IMR-90 (cell line): ENCODE measurements around the gene NAGPA. TPM values are rescaled to one million over a fixed set of nuclear protein-coding genes. Genes with fewer than 3 reads are reported as not detected.
A peak's percentile ranks its signal among the peaks of the same experiment; 100 is the strongest.

Experiments
- ATAC-seq: fragments of 200-7000 bp; cut with Tn5 transposase; 2 replicates; pipeline ENCODE4 v1.9.1; 2020; ENCODE audit warnings: low read depth, mild to moderate bottlenecking, moderate library complexity
- BruUV-seq: library from RNA; stranded (reverse); fragments of 400-500 nt; replicated peaks from 2 replicates; lab custom pipeline; 2021; lab: Mats Ljungman, UMichigan
- CTCF ChIA-PET: fragments of 300-600 bp; formaldehyde crosslinking; extraction: SDS; loops from one replicate; lab custom pipeline; 2021; ENCODE audit warnings: antibody characterized with exemption; lab: Yijun Ruan, JAX
- POLR2A ChIA-PET: fragments of 300-600 bp; sonication (Branson Sonifier 250); formaldehyde crosslinking; loops from one replicate; lab custom pipeline; 2022; ENCODE audit warnings: antibody characterized with exemption; ENCODE audit not compliant: unreplicated experiment; lab: Charles Lee
- DNase-seq: peaks from one replicate; pipeline ENCODE4 v3.0.0; 2013
- H2AFZ ChIP-seq: replicated peaks from 2 replicates; pipeline ENCODE3; 2013; ENCODE audit warnings: low read length, mild to moderate bottlenecking; ENCODE audit not compliant: poor library complexity
- H2AK5ac ChIP-seq: 2 replicates; pipeline ENCODE4 v1.6.1; 2013; ENCODE audit warnings: low read depth, low read length, inconsistent platforms
- H2AK9ac ChIP-seq: replicated peaks from 2 replicates; pipeline ENCODE3; 2013; ENCODE audit warnings: mild to moderate bottlenecking, low read depth, low read length, moderate library complexity; ENCODE audit not compliant: poor library complexity
- H2BK120ac ChIP-seq: 2 replicates; pipeline ENCODE4 v1.6.1; 2013; ENCODE audit warnings: low read depth, low read length, inconsistent platforms
- H2BK15ac ChIP-seq: 3 replicates; pipeline ENCODE4 v1.6.1; 2013; ENCODE audit warnings: low read depth, low read length, inconsistent platforms
- H2BK20ac ChIP-seq: 2 replicates; pipeline ENCODE4 v1.6.1; 2013; ENCODE audit warnings: low read depth, mild to moderate bottlenecking, inconsistent platforms, low read length, moderate library complexity
- H2BK5ac ChIP-seq: 2 replicates; pipeline ENCODE4 v1.6.1; 2013; ENCODE audit warnings: mild to moderate bottlenecking, low read depth, low read length, inconsistent platforms; ENCODE audit not compliant: poor library complexity, severe bottlenecking
- H3K14ac ChIP-seq: replicated peaks from 2 replicates; pipeline ENCODE4 v1.6.1; 2013; ENCODE audit warnings: low read depth, low read length, inconsistent platforms
- H3K18ac ChIP-seq: 2 replicates; pipeline ENCODE4 v1.6.1; 2013; ENCODE audit warnings: low read depth, low read length, control low read depth
- H3K23ac ChIP-seq: 2 replicates; pipeline ENCODE4 v1.6.1; 2013; ENCODE audit warnings: low read depth, low read length, inconsistent platforms
- H3K27ac ChIP-seq: 2 replicates; pipeline ENCODE4 v1.5.1; 2013; ENCODE audit warnings: mild to moderate bottlenecking, control low read depth, low read length; ENCODE audit not compliant: insufficient read depth
- H3K27me3 ChIP-seq: 2 replicates; pipeline ENCODE4 v1.6.1; 2013; ENCODE audit warnings: low read length; ENCODE audit not compliant: control insufficient read depth, insufficient read depth
- H3K36me3 ChIP-seq: 2 replicates; pipeline ENCODE4 v1.6.1; 2013; ENCODE audit warnings: low read length, mixed read lengths; ENCODE audit not compliant: control insufficient read depth, insufficient read depth
- H3K4ac ChIP-seq: 2 replicates; pipeline ENCODE4 v1.6.1; 2013; ENCODE audit warnings: low read depth, low read length, inconsistent platforms
- H3K4me1 ChIP-seq: 2 replicates; pipeline ENCODE4 v1.6.1; 2013; ENCODE audit warnings: low read length, mixed read lengths; ENCODE audit not compliant: control insufficient read depth, insufficient read depth
- H3K4me2 ChIP-seq: 2 replicates; pipeline ENCODE4 v1.6.1; 2013; ENCODE audit warnings: low read depth, mild to moderate bottlenecking, control low read depth, low read length, moderate library complexity
- H3K4me3 ChIP-seq: 2 replicates; pipeline ENCODE4 v1.5.1; 2013; ENCODE audit warnings: low read depth, mild to moderate bottlenecking, control low read depth, low read length, moderate library complexity; ENCODE audit not compliant: insufficient read depth
- H3K56ac ChIP-seq: 2 replicates; pipeline ENCODE4 v1.6.1; 2013; ENCODE audit warnings: low read length, inconsistent platforms; ENCODE audit not compliant: insufficient read depth; ENCODE audit errors: extremely low read depth
- H3K79me1 ChIP-seq, 2 experiments: 2 replicates each; pipeline ENCODE4 v1.6.1; 2013; ENCODE audit warnings: low read length in 2 of 2, inconsistent platforms in 1 of 2, low read depth in 1 of 2
- H3K9ac ChIP-seq: 2 replicates; pipeline ENCODE4 v1.6.1; 2013; ENCODE audit warnings: low read depth, low read length, control low read depth
- H3K9me1 ChIP-seq: 2 replicates; pipeline ENCODE4 v1.6.1; 2013; ENCODE audit warnings: low read length, inconsistent platforms; ENCODE audit not compliant: insufficient read depth
- H3K9me3 ChIP-seq: 2 replicates; pipeline ENCODE4 v1.6.1; 2013; ENCODE audit warnings: low read length; ENCODE audit not compliant: control insufficient read depth, insufficient read depth
- H4K20me1 ChIP-seq: 2 replicates; pipeline ENCODE4 v1.6.1; 2013; ENCODE audit warnings: low read length, inconsistent platforms; ENCODE audit not compliant: insufficient read depth
- H4K5ac ChIP-seq: 2 replicates; pipeline ENCODE4 v1.6.1; 2013; ENCODE audit warnings: mild to moderate bottlenecking, low read depth, low read length, control low read depth
- H4K8ac ChIP-seq, 2 experiments: 2 replicates each; pipeline ENCODE4 v1.6.1; 2013; ENCODE audit warnings: low read depth in 2 of 2, low read length in 2 of 2, control low read depth in 1 of 2, inconsistent platforms in 1 of 2
- H4K91ac ChIP-seq: 2 replicates; pipeline ENCODE4 v1.6.1; 2013; ENCODE audit warnings: low read depth, low read length, inconsistent platforms; ENCODE audit not compliant: insufficient read depth
- BHLHE40 ChIP-seq: fragments of 150-350 bp; IDR thresholded peaks from 2 replicates; pipeline ENCODE4 v1.6.1; 2016; ENCODE audit warnings: mild to moderate bottlenecking, low read depth, low read length
- CEBPB ChIP-seq: IDR thresholded peaks from 2 replicates; pipeline ENCODE4 v1.6.1; 2012; ENCODE audit warnings: low read depth, low read length, improper control_type of control experiment
- CHD1 ChIP-seq: IDR thresholded peaks from 2 replicates; pipeline ENCODE4 v1.6.1; 2012; ENCODE audit warnings: low read depth, low read length, improper control_type of control experiment
- CTCF ChIP-seq: conservative IDR thresholded peaks from 2 replicates; pipeline ENCODE4 v1.5.1; 2012; ENCODE audit warnings: mild to moderate bottlenecking, low read depth, low read length, improper control_type of control experiment
- ELK1 ChIP-seq: fragments of 150-350 bp; IDR thresholded peaks from 2 replicates; pipeline ENCODE4 v1.6.1; 2016; ENCODE audit warnings: low read depth, mild to moderate bottlenecking, low read length, moderate library complexity, borderline replicate concordance
- FOS ChIP-seq: fragments of 150-350 bp; IDR thresholded peaks from 2 replicates; pipeline ENCODE4 v1.6.1; 2016; ENCODE audit warnings: low read depth, low read length
- MAFK ChIP-seq: IDR thresholded peaks from 2 replicates; pipeline ENCODE4 v1.6.1; 2012; ENCODE audit warnings: low read depth, low read length, improper control_type of control experiment
- MAZ ChIP-seq: IDR thresholded peaks from 2 replicates; pipeline ENCODE4 v1.6.1; 2012; ENCODE audit warnings: low read depth, mild to moderate bottlenecking, low read length, improper control_type of control experiment, moderate library complexity, borderline replicate concordance
- MXI1 ChIP-seq: IDR thresholded peaks from 2 replicates; pipeline ENCODE4 v1.6.1; 2012; ENCODE audit warnings: low read depth, mild to moderate bottlenecking, low read length, moderate library complexity, borderline replicate concordance
- NFE2L2 ChIP-seq: fragments of 150-350 bp; IDR thresholded peaks from 2 replicates; pipeline ENCODE4 v1.6.1; 2016; ENCODE audit warnings: low read depth, mild to moderate bottlenecking, low read length
- POLR2A ChIP-seq: IDR thresholded peaks from 2 replicates; pipeline ENCODE4 v1.6.1; 2012; ENCODE audit warnings: mild to moderate bottlenecking, low read depth, low read length
- RAD21 ChIP-seq: IDR thresholded peaks from 2 replicates; pipeline ENCODE4 v1.6.1; 2012; ENCODE audit warnings: low read length, improper control_type of control experiment
- RCOR1 ChIP-seq: IDR thresholded peaks from 2 replicates; pipeline ENCODE4 v1.6.1; 2012; ENCODE audit warnings: mild to moderate bottlenecking, low read length, improper control_type of control experiment; ENCODE audit not compliant: insufficient replicate concordance
- RFX5 ChIP-seq: IDR thresholded peaks from 2 replicates; pipeline ENCODE4 v1.8.0; 2012; ENCODE audit warnings: low read depth, mild to moderate bottlenecking, low read length, moderate library complexity
- SMC3 ChIP-seq: fragments of 150-350 bp; IDR thresholded peaks from 2 replicates; pipeline ENCODE4 v1.6.1; 2016; ENCODE audit warnings: low read depth, mild to moderate bottlenecking, antibody characterized with exemption, low read length, moderate library complexity
- USF2 ChIP-seq: fragments of 150-350 bp; IDR thresholded peaks from 2 replicates; pipeline ENCODE4 v1.6.1; 2017; ENCODE audit warnings: mild to moderate bottlenecking, antibody characterized with exemption, low read length, low read depth
- WGBS, 2 experiments: methylation state at CpG; one replicate each; pipeline versions ENCODE4 v1.1.5 to v1.1.7; 2013; ENCODE audit warnings: missing lambda C conversion rate in 2 of 2; ENCODE audit not compliant: insufficient read length in 1 of 2; ENCODE audit errors: extremely low coverage in 2 of 2; 5-methylcytosine and 5-hydroxymethylcytosine counted together
- dilution Hi-C: fragments of 300-500 bp; cut with HindIII; formaldehyde crosslinking; loops from one replicate; pipeline ENCODE4 v1.14.3; 2018; ENCODE audit warnings: low sequenced_read_pairs; ENCODE audit not compliant: unreplicated experiment
- in situ Hi-C: fragments of 300-500 bp; cut with MboI; formaldehyde crosslinking; loops from 3 replicates; pipeline ENCODE4 v1.14.3; 2019; ENCODE audit warnings: low sequenced_read_pairs, inconsistent platforms, mixed read lengths
- intact Hi-C: fragments of 100-400 bp; cut with micrococcal nuclease; formaldehyde crosslinking; loops from 2 replicates; pipeline ENCODE4 v1.10.0; 2022
- polyA plus RNA-seq, 3 experiments: library from polyadenylated mRNA; depleted of rRNA; stranded (reverse); fragments of >200 nt; gene quantifications; 2 replicates each; pipeline ENCODE4 v1.2.3, GENCODE V29; 2012; ENCODE audit warnings: low replicate concordance in 1 of 3
- total RNA-seq: library from RNA; depleted of rRNA; stranded (reverse); fragments of >200 nt; gene quantifications from 2 replicates; pipeline ENCODE4 v1.2.3, GENCODE V29; 2012

Gene NAGPA
- total and polyA plus RNA-seq, 2 of the 4 experiments (the other 2 are of a cell fraction): 6.5 to 12.2 TPM

DNA sequence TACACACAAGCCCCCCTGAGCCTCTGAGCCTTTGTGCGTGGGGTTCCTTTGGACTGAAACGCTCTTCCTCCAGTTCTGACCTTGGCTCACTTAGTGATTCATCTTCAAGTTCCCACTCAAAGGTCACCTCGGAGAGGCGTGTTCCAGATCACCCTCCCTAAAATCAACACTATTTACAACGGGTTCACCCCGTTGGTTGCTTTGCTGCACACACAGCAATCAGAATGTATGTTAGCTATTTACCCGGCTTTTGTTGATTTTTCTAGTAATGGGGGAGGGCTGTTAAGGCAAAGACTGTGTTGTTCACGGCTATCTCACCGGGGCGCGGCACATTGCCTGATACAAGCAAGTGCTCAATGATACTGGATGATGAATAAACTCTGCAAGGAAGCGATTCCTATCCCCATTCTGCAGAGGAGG is 977 bp downstream of the NAGPA start:
- POLR2A ChIA-PET: no interaction called here
- Histone ChIP-seq H3K36me3 (0 out of 2 replicates have a peak, but pooled peaks cover 1% of the 10 kb centered on the region), H4K20me1 (no peaks in the 10 kb centered on the region), H4K5ac (peak overlapping the region; percentile 59), H4K91ac (no peak overlapping the region), H3K27ac (no peak overlapping the region), H3K9me3 (no peaks in the 10 kb centered on the region), H2BK15ac (no peak overlapping the region), H3K4ac (no peak overlapping the region; the same call in 1 of the 2 replicates), H3K14ac (no peak overlapping the region), H3K9me1 (peaks cover 8% of the 10 kb centered on the region), H2AFZ (peak overlapping the region; percentile 99), H2AK5ac (no peak overlapping the region), H4K8ac (peak overlapping the region; percentile 85 to 90; a peak in 3 of 4 replicates), H3K56ac (no peak overlapping the region), H3K27me3 (no peaks in the 10 kb centered on the region), H3K4me2 (peak overlapping the region; percentile 98), H3K23ac (peak overlapping the region; percentile 13; the same call in 1 of the 2 replicates), H3K79me1 (peaks cover 3 to 13% of the 10 kb centered on the region in 2 experiments; a peak in 2 of 4 replicates), H3K4me3 (peak overlapping the region; percentile 86), H3K18ac (no peak overlapping the region), H3K9ac (peak overlapping the region; percentile 62), H3K4me1 (peaks cover 3% of the 10 kb centered on the region; the same call in 1 of the 2 replicates), H2BK120ac (no peak overlapping the region), H2BK5ac (no peak overlapping the region), H2BK20ac (no peak overlapping the region), H2AK9ac (peak overlapping the region; percentile 44)
- in situ Hi-C loops: no loop called here
- dilution Hi-C loops: no loop called here
- no TSS peak for BruUV-seq
- no peak for ATAC-seq
- TF ChIP-seq CTCF: no peak
- no peak for TF ChIP-seq RFX5
- TF ChIP-seq BHLHE40: no peak
- TF ChIP-seq ELK1: no peak
- no peak for TF ChIP-seq POLR2A
- no peak for TF ChIP-seq SMC3
- TF ChIP-seq NFE2L2: no peak
- TF ChIP-seq MAZ: no peak
- TF ChIP-seq RCOR1: no peak
- TF ChIP-seq CHD1: no peak
- no peak for TF ChIP-seq MAFK
- no peak for TF ChIP-seq MXI1
- TF ChIP-seq USF2: no peak
- TF ChIP-seq CEBPB: no peak
- TF ChIP-seq FOS: no peak
- TF ChIP-seq RAD21: no peak
- intact Hi-C loops: loop anchor here (5.0 kb wide), 1 partner anchor 185 kb away; the partner anchor contains the start of genes GLYR1 and UBN1
- CTCF ChIA-PET: no interaction called here
- WGBS, 2 experiments: 25% methylated on average over 4 of the region's 12 CpGs; no CpG with 5 or more reads in 1 of the 2 experiments
- DNase-seq: no peak
